ENCODE data around the gene EXOSC3.
A peak's percentile ranks its signal among the peaks of the same experiment; 100 is the strongest.
"Not testable (repeated sequence)": the region's sequence is repeated elsewhere in the genome, so short reads cannot be mapped to it uniquely, and the experiment has no call there.

Gene EXOSC3

GRCh38 chr9:37775216-37775919 lies 9.5 kb downstream of the EXOSC3 start:
- no peak for DNase-seq (ENCODE audit: low read depth, low spot score)

- DNase-seq (ENCODE audit: low read depth, low spot score) = no peak
These were observed 14.9 kb downstream of the EXOSC3 start for GRCh38 chr9:37769995-37770394.

- no peak for DNase-seq (ENCODE audit: low read depth, low spot score)
These were observed 15.6 kb downstream of the EXOSC3 start for GRCh38 chr9:37769306-37769705.

GRCh38 chr9:37765263-37765662 lies 19.6 kb downstream of the EXOSC3 start:
- not testable (repeated sequence) for DNase-seq (ENCODE audit: low read depth, low spot score)

- DNase-seq (ENCODE audit: low read depth, low spot score) = no peak
These were observed 23.4 kb downstream of the EXOSC3 start for GRCh38 chr9:37761511-37761910.

GRCh38 chr9:37760416-37761161 lies 24.3 kb downstream of the EXOSC3 start:
- DNase-seq (ENCODE audit: low read depth, low spot score) = no peak

- DNase-seq (ENCODE audit: low read depth, low spot score) = no peak
These were observed 26.1 kb downstream of the EXOSC3 start for GRCh38 chr9:37758747-37759146.

GRCh38 chr9:37753489-37754190 lies 31.2 kb downstream of the EXOSC3 start, which contains the start of gene TRMT10B:
Gene TRMT10B, plus strand, starts transcription at chr9:37753805. Its CDS starts 8,127 bp downstream, at chr9:37761932.
- peak; percentile 23 for DNase-seq (ENCODE audit: low read depth, low spot score)

GRCh38 chr9:37752642-37753488 lies 32.0 kb downstream of the EXOSC3 start:
- no peak for DNase-seq (ENCODE audit: low read depth, low spot score)

- DNase-seq (ENCODE audit: low read depth, low spot score) = not testable (repeated sequence)
These were observed 32.8 kb downstream of the EXOSC3 start for GRCh38 chr9:37752112-37752511.

- not testable (repeated sequence) for DNase-seq (ENCODE audit: low read depth, low spot score)
These were observed 33.2 kb downstream of the EXOSC3 start for GRCh38 chr9:37751704-37752103.

- no peak for DNase-seq (ENCODE audit: low read depth, low spot score)
These were observed 33.7 kb downstream of the EXOSC3 start for GRCh38 chr9:37751186-37751585.

- no peak for DNase-seq (ENCODE audit: low read depth, low spot score)
These were observed 35.7 kb downstream of the EXOSC3 start for GRCh38 chr9:37749129-37749528.

- peak; percentile 20 for DNase-seq (ENCODE audit: low read depth, low spot score)
These were observed 37.6 kb downstream of the EXOSC3 start for GRCh38 chr9:37747271-37747753.

GRCh38 chr9:37746448-37747270 lies 38.2 kb downstream of the EXOSC3 start:
- DNase-seq (ENCODE audit: low read depth, low spot score) = no peak

GRCh38 chr9:37745970-37746369 lies 38.9 kb downstream of the EXOSC3 start:
- DNase-seq (ENCODE audit: low read depth, low spot score) = no peak

- no peak for DNase-seq (ENCODE audit: low read depth, low spot score)
These were observed 44.1 kb downstream of the EXOSC3 start for GRCh38 chr9:37740631-37741328.

- DNase-seq (ENCODE audit: low read depth, low spot score) = no peak
These were observed 44.7 kb downstream of the EXOSC3 start for GRCh38 chr9:37740128-37740527.

- no peak for DNase-seq (ENCODE audit: low read depth, low spot score)
These were observed 45.6 kb downstream of the EXOSC3 start for GRCh38 chr9:37739222-37739621.

- no peak for DNase-seq (ENCODE audit: low read depth, low spot score)
These were observed 51.9 kb downstream of the EXOSC3 start for GRCh38 chr9:37732952-37733351.
